Stimulated activated CD8-positive, alpha-beta memory T cell treated with anti-CD3 and anti-CD28 coated beads, Interleukin-15, amount 100 ng/mL, for 1 hour (primary cell): Measurements from ENCODE around the gene FSCN2.

Experiments
- DNase-seq: peaks from one replicate; pipeline ENCODE4 v3.0.0-alpha.2; 2020; ENCODE audit warnings: low read depth

Gene FSCN2, protein sequence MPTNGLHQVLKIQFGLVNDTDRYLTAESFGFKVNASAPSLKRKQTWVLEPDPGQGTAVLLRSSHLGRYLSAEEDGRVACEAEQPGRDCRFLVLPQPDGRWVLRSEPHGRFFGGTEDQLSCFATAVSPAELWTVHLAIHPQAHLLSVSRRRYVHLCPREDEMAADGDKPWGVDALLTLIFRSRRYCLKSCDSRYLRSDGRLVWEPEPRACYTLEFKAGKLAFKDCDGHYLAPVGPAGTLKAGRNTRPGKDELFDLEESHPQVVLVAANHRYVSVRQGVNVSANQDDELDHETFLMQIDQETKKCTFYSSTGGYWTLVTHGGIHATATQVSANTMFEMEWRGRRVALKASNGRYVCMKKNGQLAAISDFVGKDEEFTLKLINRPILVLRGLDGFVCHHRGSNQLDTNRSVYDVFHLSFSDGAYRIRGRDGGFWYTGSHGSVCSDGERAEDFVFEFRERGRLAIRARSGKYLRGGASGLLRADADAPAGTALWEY

GRCh38 chr17:81527591-81528383 lies at the start of gene FSCN2:
TSS of gene FSCN2 (plus strand) at chr17:81528377. CDS start at chr17:81528532, 155 bp downstream.
- DNase-seq = no peak

DNA sequence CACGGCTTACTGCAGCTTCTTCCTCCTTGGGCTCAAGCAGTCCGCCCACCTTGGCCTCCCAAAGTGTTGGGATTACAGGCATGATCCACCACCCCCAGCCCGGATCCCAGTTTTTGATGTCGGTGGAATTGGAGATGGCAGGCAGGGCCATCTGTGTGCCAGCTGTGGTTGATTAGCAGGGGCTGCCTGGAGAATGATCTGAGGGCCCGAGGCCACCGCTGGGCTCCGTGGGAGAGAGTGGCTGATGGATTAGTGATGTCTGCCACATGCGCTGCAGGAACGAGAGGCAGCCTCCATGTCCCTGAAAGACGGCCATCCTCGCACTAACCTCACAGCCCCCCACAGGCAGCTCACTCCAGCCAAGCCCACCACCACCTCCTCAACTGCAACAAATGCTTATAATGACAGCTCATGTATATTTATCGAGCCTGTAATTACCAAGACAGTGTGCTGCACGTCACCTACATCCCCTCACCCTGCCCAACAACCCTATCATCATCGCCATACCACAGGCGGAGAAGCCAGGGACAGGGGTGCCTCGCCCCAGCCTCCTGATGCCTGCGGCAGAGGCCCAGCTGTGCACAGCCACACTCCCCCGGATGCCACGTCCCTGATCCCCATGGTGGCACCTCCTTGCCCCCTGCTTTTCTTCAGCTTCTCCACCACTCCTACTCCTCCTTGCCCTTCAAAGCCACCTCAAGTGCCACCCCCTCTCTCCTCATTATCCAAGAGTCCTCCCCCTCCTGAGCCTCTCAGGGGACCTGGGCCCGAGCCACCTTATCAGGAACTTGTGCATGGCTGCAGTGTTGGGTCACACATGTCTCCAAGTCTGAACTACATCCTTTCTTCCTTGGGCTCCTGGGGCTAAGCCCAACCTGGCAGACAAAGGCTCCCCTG lies 48.8 kb upstream of the FSCN2 start:
- no peak for DNase-seq

- no peak for DNase-seq
Observed at GRCh38 chr17:81480140-81481072, 47.8 kb upstream of the FSCN2 start.

DNA sequence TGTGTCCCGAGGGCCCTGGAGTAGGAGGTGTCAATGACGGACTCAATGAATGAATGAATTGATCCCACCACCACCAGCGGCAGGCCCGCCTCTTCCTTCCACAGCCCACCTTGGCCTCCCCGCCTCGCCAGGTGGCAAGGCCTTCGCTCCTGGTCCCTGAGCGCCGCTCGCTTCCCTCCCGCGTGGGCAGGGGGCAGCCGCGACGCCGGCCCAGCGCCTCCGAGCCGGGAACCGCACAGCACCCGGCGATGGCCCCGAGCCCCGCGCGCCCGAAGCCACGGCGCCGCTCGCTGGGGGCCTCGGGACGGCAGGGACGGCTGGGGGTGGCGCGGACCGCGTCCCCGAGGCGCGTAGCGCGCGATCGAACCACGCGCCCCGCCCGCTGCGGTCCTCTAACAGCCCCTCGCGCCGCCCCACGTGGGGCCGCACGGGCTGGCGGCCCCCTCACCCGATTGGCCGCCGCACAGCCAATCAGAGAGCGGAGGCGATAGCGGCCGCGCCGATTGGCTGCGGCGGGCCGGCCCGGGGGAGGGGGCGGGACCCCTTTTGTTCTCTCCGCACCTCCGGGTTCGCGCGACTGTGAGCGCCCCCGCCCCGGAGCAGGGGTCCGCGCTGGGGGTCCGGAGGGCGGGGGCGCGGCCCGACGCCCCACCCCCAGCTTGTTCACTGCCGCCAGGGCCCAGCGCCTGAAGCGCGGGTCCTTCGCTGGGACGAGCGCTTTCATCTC lies 46.9 kb upstream of the FSCN2 start:
- DNase-seq = peak; percentile 16

GRCh38 chr17:81481815-81482505 lies 46.2 kb upstream of the FSCN2 start:
- DNase-seq = no peak

- no peak for DNase-seq
Observed at GRCh38 chr17:81482673-81483072, 45.5 kb upstream of the FSCN2 start.

- DNase-seq = no peak
Observed at GRCh38 chr17:81483085-81483861, 44.9 kb upstream of the FSCN2 start.

DNA sequence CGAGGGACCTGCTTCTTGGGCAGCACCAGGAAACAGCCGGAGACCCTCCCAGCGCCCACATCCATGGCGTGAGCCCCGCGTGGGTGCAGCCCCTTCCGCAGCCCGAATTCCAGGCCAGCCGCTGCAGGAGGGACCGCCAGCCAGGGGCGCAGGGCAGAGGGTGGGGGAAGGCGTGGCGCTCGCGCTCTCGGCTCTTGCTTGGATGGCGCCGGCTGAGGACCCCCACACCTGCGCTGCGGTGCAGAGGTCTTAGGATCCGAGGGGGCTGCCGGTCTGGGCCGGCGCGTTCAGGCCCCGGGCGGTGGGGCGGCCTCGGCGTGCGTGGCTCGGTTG lies 44.3 kb upstream of the FSCN2 start:
- no peak for DNase-seq

DNA sequence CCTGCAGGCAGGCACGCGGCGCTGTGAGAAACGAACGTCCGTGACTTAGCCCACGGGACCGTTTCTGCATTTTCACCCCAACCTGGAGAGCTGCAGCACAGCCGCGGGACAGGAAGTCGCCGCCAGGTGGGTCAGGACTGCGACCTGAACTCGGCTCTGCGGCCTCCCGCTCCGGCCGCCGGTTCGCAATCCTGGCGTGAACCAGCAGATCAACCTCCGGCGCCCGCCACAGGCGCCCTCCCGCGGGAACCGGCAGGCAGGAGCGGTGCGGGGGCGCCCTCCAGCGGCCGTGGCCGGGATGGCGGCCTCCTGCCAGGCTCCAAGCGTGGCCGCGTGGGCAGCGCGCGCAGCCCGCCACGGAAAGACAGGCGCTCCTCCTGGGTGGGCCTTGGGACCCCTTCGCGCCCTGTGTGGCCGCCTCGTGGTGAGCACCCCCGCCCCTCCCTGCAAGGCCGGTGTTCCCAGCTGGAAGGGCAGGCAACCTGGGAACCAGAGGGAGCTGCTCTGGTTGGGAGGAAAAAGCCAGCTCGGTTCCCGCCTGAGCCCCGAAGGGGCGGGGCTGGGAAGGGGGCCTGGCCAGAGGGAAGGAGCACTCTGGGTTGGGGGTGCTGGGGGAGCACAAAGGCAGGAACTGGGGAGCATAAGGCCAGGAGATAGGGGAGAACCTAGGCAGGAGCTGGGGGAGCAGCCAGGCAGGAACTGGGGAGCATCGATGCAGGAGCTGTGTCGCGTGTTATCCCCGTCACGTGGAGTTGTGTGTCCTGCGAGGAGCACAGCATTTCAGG lies 43.8 kb upstream of the FSCN2 start:
- DNase-seq = peak; percentile 69

GRCh38 chr17:81486199-81486810 lies 41.9 kb upstream of the FSCN2 start:
- DNase-seq = no peak

- DNase-seq = no peak
Observed at GRCh38 chr17:81487089-81487486, 41.1 kb upstream of the FSCN2 start.

DNA sequence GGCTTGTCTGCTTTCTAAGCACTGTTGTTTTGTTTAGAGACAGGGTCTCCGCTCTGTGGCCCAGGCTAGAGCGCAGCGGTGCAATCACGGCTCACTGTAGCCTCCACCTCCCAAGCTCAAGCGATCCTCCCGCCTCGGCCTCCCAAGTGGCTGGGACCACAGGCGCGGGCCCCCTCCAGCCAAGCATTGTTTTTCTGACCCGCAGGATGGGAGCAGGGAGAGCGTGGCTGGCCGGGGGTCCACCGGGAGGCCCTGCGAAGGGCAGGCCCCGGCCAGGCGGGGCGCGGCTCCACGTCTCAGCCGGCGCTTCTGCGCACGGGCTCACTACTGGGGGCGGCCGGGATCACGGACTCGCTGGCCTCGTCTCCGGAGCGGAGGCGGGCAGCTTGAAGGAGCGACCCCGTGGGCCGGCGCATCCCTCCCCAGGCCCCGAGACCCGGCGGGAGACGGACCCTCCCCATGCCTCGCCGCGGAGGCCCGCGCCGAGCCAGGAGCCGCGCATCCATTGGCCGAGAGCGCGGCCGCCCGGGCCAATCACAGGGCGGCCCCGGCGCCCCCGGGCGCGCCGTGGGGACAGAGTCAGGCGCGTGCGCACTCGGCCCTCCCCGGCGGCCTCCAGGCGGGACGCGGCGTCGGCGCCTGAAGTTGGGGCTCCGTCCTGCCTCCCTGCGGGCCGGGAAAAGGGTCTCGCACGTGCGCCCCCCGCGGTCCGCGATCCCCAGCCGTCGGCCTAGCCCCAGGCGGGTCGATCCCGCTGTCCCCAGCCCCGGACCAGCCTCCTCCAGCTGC lies 40.5 kb upstream of the FSCN2 start:
- peak; percentile 55 for DNase-seq

DNA sequence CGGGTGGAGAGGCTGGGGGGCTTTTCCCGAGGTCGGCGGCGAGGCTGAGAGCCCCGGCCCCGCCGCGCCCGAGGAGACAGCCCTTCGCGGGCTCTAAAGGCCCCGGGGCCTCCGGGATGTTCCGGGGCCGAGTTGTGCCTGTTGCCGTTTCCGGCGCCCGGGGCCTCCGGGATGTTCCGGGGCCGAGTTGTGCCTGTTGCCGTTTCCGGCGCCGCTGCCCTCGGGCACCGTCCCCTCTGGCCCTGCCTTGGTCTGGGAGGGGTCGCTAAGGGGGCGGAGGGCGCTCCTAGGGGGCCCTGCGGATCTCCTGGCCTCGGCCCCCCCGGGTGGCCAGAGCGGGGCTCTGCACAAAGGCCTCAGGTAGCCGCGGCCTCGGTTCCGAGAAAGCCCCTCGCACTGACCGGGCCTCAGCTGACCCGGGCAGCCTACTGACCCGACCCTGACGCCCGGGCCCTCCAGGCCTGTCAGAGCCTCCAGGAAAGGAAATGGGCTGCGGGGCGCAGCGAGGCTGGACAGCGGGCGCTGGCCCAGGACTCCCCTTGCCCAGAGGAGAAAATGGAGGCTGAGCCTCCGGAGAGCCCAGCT lies 39.8 kb upstream of the FSCN2 start:
- no peak for DNase-seq

- DNase-seq = no peak
Observed at GRCh38 chr17:81489012-81489997, 38.9 kb upstream of the FSCN2 start.
